ENCODE measurements around the gene PLEKHM2.

Gene PLEKHM2

DNA sequence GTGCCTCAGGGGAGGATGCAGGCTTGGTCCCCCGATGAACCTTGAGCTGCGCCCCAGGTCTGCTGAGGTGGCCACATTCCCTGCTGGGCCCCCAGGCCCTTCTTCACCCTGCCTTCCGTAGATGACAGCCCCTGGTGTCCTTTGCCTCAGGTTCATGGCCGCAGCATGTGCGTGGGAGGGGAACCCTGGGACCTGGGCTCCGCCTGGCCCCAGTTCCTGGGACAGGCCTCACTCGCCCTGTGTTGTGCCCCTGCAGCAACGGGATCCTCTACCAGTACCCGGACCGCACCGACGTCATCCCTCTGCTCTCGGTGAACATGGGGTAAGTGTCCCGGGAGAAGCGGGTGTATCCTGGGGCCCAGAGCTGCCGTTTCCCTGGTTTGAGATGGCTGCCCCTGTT, 46.8 kb downstream of the PLEKHM2 start:
- Histone ChIP-seq H3K4me3 (ENCODE audit: low read depth, low read length, poor library complexity, severe bottlenecking) (no peak overlapping the region), H3K79me2 (ENCODE audit: insufficient read depth, low read length) (no peaks in the 10 kb centered on the region), H3K9me2 (ENCODE audit: low read depth, low read length) (no peaks in the 10 kb centered on the region), H3K4me1 (ENCODE audit: insufficient read depth, low read length, severe bottlenecking) (no peaks in the 10 kb centered on the region), H3K27ac (ENCODE audit: low read depth, low read length, poor library complexity, severe bottlenecking) (no peak overlapping the region), H3K27me3 (ENCODE audit: insufficient read depth, low read length) (no peaks in the 10 kb centered on the region), H2AFZ (ENCODE audit: low read length) (no peak overlapping the region), H3K9ac (ENCODE audit: low read length) (no peak overlapping the region), H3K9me3 (ENCODE audit: low read length) (no peaks in the 10 kb centered on the region), H3K4me2 (ENCODE audit: low read length) (no peak overlapping the region), H3F3A (ENCODE audit: insufficient read depth, low read length) (no peaks in the 10 kb centered on the region), H3K36me3 (ENCODE audit: insufficient read depth, low read length) (peaks cover 63% of the 10 kb centered on the region), H4K20me1 (ENCODE audit: insufficient read depth, low read length) (no peaks in the 10 kb centered on the region)
- TF ChIP-seq CTCF (IDR thresholded peaks at IDR 0.05; ENCODE audit: low read length): no peak

- H3F3A ChIP-seq (ENCODE audit: insufficient read depth, low read length): no peaks in the 10 kb centered on the region
- H4K20me1 ChIP-seq (ENCODE audit: insufficient read depth, low read length): no peaks in the 10 kb centered on the region
- H3K36me3 ChIP-seq (ENCODE audit: insufficient read depth, low read length): peaks cover 57% of the 10 kb centered on the region
- H3K4me3 ChIP-seq (ENCODE audit: low read depth, low read length, poor library complexity, severe bottlenecking): no peak overlapping the region
- H2AFZ ChIP-seq (ENCODE audit: low read length): no peak overlapping the region
- H3K4me2 ChIP-seq (ENCODE audit: low read length): no peak overlapping the region
- TF ChIP-seq EZH2 (IDR thresholded peaks at IDR 0.05; ENCODE audit: borderline replicate concordance, low read length): no peak
- no peak for TF ChIP-seq CTCF (IDR thresholded peaks at IDR 0.05; ENCODE audit: low read length)
- H3K27ac ChIP-seq (ENCODE audit: low read depth, low read length, poor library complexity, severe bottlenecking): no peak overlapping the region
- no peaks in the 10 kb centered on the region for H3K9me2 ChIP-seq (ENCODE audit: low read depth, low read length)
- H3K9ac ChIP-seq (ENCODE audit: low read length): no peak overlapping the region
- H3K79me2 ChIP-seq (ENCODE audit: insufficient read depth, low read length): no peaks in the 10 kb centered on the region
- no peaks in the 10 kb centered on the region for H3K27me3 ChIP-seq (ENCODE audit: insufficient read depth, low read length)
- H3K4me1 ChIP-seq (ENCODE audit: insufficient read depth, low read length, severe bottlenecking): no peaks in the 10 kb centered on the region
- H3K9me3 ChIP-seq (ENCODE audit: low read length): no peaks in the 10 kb centered on the region
These were observed 47.9 kb downstream of the PLEKHM2 start for GRCh38 chr1:15731735-15732685.

DNA sequence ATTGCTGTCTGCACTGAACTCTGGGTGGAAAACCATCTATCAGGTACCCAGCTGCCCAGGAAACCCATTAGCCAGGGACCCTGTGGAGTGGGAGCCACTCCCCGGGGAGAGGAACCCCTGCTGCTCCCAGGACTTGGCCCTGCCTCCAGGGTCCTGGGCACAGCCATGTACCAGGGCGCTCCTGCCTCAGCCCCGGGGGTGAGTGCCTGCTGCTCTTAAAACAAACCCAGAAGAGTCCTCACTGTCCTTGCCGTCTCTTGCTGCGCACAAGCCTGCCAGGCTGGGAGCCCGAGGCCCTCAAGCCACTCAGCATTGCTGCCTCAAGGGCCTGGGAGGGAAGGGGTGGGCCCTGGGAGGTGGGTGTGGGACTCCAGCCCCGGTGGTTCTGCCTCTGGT, 48.6 kb downstream of the PLEKHM2 start:
- no peak overlapping the region for H3K4me2 ChIP-seq (ENCODE audit: low read length)
- peaks cover 51% of the 10 kb centered on the region for H3K36me3 ChIP-seq (ENCODE audit: insufficient read depth, low read length)
- no peaks in the 10 kb centered on the region for H4K20me1 ChIP-seq (ENCODE audit: insufficient read depth, low read length)
- no peaks in the 10 kb centered on the region for H3F3A ChIP-seq (ENCODE audit: insufficient read depth, low read length)
- H3K27ac ChIP-seq (ENCODE audit: low read depth, low read length, poor library complexity, severe bottlenecking): no peak overlapping the region
- H3K9me3 ChIP-seq (ENCODE audit: low read length): no peaks in the 10 kb centered on the region
- no peaks in the 10 kb centered on the region for H3K9me2 ChIP-seq (ENCODE audit: low read depth, low read length)
- no peaks in the 10 kb centered on the region for H3K4me1 ChIP-seq (ENCODE audit: insufficient read depth, low read length, severe bottlenecking)
- no peak overlapping the region for H2AFZ ChIP-seq (ENCODE audit: low read length)
- no peaks in the 10 kb centered on the region for H3K27me3 ChIP-seq (ENCODE audit: insufficient read depth, low read length)
- no peak overlapping the region for H3K9ac ChIP-seq (ENCODE audit: low read length)
- H3K79me2 ChIP-seq (ENCODE audit: insufficient read depth, low read length): no peaks in the 10 kb centered on the region
- H3K4me3 ChIP-seq (ENCODE audit: low read depth, low read length, poor library complexity, severe bottlenecking): no peak overlapping the region
- TF ChIP-seq EZH2 (IDR thresholded peaks at IDR 0.05; ENCODE audit: borderline replicate concordance, low read length) (no peak), CTCF (IDR thresholded peaks at IDR 0.05; ENCODE audit: low read length) (no peak)

All from OCI-LY1 (cell line).